A673 (cell line): ENCODE results near the gene CAPZA2.

Source experiments
- EZH2 ChIP-seq: fragments of 200-600 bp; sonication (generic); IDR thresholded peaks from 2 replicates; pipeline ENCODE4 v1.6.1; 2017; ENCODE audit warnings: borderline replicate concordance, low read depth, mild to moderate bottlenecking, mixed read lengths, antibody characterized with exemption, low read length; ENCODE audit not compliant: poor library complexity, severe bottlenecking
- TF ChIP-seq, protein P1 (sequence below): fragments of 300-800, 200-600 bp; sonication (generic); conservative IDR thresholded peaks from 2 replicates; pipeline ENCODE4 v1.5.1; 2017; ENCODE audit warnings: low read depth, mild to moderate bottlenecking, antibody characterized with exemption, low read length, moderate library complexity, mixed read lengths

DNA sequence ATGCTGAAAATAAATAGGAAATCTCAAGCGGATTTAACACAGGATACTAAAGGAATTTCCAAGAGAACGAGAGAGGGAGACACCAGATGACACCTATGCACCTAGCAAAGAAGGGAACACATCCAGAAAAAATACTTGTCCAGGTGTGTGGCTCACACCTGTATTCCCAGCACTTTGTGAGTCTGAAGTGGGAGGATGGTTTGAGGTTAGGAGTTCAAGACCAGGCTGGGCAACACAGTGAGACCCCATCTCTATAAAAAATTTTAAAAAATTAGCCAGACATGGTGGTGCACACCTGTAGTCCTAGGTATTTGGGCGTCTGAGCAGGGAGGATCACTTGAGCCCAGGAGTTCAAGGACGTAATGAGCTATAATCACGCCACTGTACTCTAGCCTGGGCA, 11.2 kb upstream of the CAPZA2 start:
- TF ChIP-seq, protein P1, sequence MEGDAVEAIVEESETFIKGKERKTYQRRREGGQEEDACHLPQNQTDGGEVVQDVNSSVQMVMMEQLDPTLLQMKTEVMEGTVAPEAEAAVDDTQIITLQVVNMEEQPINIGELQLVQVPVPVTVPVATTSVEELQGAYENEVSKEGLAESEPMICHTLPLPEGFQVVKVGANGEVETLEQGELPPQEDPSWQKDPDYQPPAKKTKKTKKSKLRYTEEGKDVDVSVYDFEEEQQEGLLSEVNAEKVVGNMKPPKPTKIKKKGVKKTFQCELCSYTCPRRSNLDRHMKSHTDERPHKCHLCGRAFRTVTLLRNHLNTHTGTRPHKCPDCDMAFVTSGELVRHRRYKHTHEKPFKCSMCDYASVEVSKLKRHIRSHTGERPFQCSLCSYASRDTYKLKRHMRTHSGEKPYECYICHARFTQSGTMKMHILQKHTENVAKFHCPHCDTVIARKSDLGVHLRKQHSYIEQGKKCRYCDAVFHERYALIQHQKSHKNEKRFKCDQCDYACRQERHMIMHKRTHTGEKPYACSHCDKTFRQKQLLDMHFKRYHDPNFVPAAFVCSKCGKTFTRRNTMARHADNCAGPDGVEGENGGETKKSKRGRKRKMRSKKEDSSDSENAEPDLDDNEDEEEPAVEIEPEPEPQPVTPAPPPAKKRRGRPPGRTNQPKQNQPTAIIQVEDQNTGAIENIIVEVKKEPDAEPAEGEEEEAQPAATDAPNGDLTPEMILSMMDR, result no peak
- TF ChIP-seq EZH2, result no peak
